HG02642 (cell line): ENCODE data around the gene CHST8.

Experiments used
- ATAC-seq: cut with Tn5 transposase; IDR thresholded peaks from one replicate; pipeline ENCODE4 v1.9.1; 2021; ENCODE audit warnings: mild to moderate bottlenecking; ENCODE audit not compliant: unreplicated experiment, poor library complexity

CHST8 gene

GRCh38 chr19:33726756-33727155 lies 105.0 kb downstream of the CHST8 start:
- ATAC-seq: no peak

- ATAC-seq: no peak
Measured at GRCh38 chr19:33727331-33727998, 105.7 kb downstream of the CHST8 start.

- no peak for ATAC-seq
Measured at GRCh38 chr19:33728141-33728540, 106.4 kb downstream of the CHST8 start.

GRCh38 chr19:33730858-33731607 lies 109.3 kb downstream of the CHST8 start:
- no peak for ATAC-seq

- no peak for ATAC-seq
Measured at GRCh38 chr19:33731881-33732280, 110.1 kb downstream of the CHST8 start.

GRCh38 chr19:33734913-33735312 lies 113.2 kb downstream of the CHST8 start:
- no peak for ATAC-seq

- ATAC-seq: no peak
Measured at GRCh38 chr19:33736158-33736557, 114.4 kb downstream of the CHST8 start.

- ATAC-seq: no peak
Measured at GRCh38 chr19:33736787-33737186, 115.0 kb downstream of the CHST8 start.

- ATAC-seq: no peak
Measured at GRCh38 chr19:33737681-33738371, 116.1 kb downstream of the CHST8 start.

GRCh38 chr19:33740811-33741396 lies 119.2 kb downstream of the CHST8 start:
- no peak for ATAC-seq

GRCh38 chr19:33745297-33745696 lies 123.5 kb downstream of the CHST8 start:
- ATAC-seq: no peak

GRCh38 chr19:33746159-33746558 lies 124.4 kb downstream of the CHST8 start:
- ATAC-seq: no peak

- no peak for ATAC-seq
Measured at GRCh38 chr19:33747273-33747672, 125.5 kb downstream of the CHST8 start.

- no peak for ATAC-seq
Measured at GRCh38 chr19:33748231-33748630, 126.5 kb downstream of the CHST8 start.

- ATAC-seq: no peak
Measured at GRCh38 chr19:33749016-33749415, 127.3 kb downstream of the CHST8 start.

- ATAC-seq: no peak
Measured at GRCh38 chr19:33749619-33750175, 127.9 kb downstream of the CHST8 start.

- no peak for ATAC-seq
Measured at GRCh38 chr19:33750587-33751435, 129.1 kb downstream of the CHST8 start.

- no peak for ATAC-seq
Measured at GRCh38 chr19:33751436-33751770, 129.7 kb downstream of the CHST8 start.

GRCh38 chr19:33752018-33752800 lies 130.5 kb downstream of the CHST8 start:
- no peak for ATAC-seq
